ENCODE results near the gene VAX1.
A peak's percentile ranks its signal among the peaks of the same experiment; 100 is the strongest.
"Not testable (repeated sequence)": the region's sequence is repeated elsewhere in the genome, so short reads cannot be mapped to it uniquely, and the experiment has no call there.

VAX1 gene

DNA sequence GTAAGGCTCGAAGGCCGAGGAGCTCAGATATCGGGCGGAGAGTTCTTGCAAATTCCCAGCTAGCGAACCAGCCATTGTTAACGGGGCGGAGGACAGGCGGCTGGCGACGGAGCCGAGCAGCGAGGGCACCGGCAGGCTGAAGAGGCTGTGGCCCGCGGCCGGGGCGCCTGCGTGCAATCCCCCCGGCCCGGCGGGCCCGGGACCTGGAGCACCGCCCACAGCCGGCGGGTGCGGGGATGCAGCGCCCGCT is 4.1 kb downstream of the VAX1 start:
- no peaks in the 10 kb centered on the region for H3K9me3 ChIP-seq (ENCODE audit: insufficient read depth, low read length)
- peaks cover 99% of the 10 kb centered on the region for H3K27me3 ChIP-seq (ENCODE audit: insufficient read depth, insufficient read length)
- peaks cover 8% of the 10 kb centered on the region for H3K4me1 ChIP-seq (ENCODE audit: insufficient read depth, insufficient read length)
- no peaks in the 10 kb centered on the region for H3K36me3 ChIP-seq (ENCODE audit: insufficient read depth, insufficient read length, low read length)
- H3K9ac ChIP-seq (ENCODE audit: insufficient read length, low read depth), result no peak overlapping the region
- DNase-seq (ENCODE audit: low read depth, low spot score), result no peak
- no peak for TF ChIP-seq ZNF274 (IDR thresholded peaks at IDR 0.05; ENCODE audit: low read depth, low read length)
- TF ChIP-seq SUZ12 (IDR thresholded peaks at IDR 0.05; ENCODE audit: extremely low read depth, insufficient read depth, insufficient read length), result no peak
- no peak for TF ChIP-seq YY1 (IDR thresholded peaks at IDR 0.05; ENCODE audit: insufficient read depth, insufficient read length)
- H3K4me3 ChIP-seq (ENCODE audit: insufficient read length, low read depth), result no peak overlapping the region

DNA sequence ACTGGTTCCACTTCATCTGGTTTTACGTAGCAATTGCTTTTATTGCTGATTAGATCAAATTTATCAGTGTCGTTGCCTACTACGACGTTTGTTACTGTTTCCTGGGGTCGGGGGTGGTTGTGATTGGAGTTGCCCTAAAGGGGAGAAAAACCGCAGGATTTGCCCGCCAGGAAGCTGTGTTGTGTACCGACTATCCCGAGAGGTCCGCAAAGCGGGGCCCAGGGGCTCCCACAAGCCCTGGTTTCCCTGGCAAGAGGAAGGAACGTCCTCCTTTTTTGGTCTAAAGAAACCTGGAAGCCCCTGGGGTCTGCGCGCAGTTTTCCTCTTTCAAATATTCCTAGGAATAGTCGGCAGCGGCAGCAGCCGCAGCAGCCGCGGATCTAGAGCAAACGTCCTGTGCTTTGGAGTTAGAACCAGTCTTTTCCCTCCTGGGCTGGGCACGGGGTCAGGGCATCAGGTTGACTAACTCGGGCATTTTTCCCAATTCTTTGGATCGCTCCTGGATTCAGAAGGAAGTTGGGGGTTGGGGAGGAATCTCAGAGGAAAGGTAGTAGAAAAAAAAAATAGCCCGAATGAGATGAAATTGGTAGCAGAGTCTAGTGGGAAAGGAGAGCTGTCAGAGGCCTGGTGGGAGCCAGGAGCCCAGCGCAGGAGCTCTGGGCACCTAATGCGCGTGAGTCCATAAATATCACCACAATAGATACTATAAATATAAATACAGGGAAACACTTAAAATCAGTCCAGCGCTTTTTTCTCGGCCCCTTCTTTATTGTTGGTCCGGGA is 4.6 kb downstream of the VAX1 start:
- Histone ChIP-seq H3K27me3 (ENCODE audit: insufficient read depth, insufficient read length) (peaks cover 99% of the 10 kb centered on the region), H3K4me1 (ENCODE audit: insufficient read depth, insufficient read length) (peaks cover 8% of the 10 kb centered on the region), H3K9me3 (ENCODE audit: insufficient read depth, low read length) (no peaks in the 10 kb centered on the region), H3K9ac (ENCODE audit: insufficient read length, low read depth) (no peak overlapping the region), H3K36me3 (ENCODE audit: insufficient read depth, insufficient read length, low read length) (no peaks in the 10 kb centered on the region), H3K4me3 (ENCODE audit: insufficient read length, low read depth) (no peak overlapping the region)
- DNase-seq (ENCODE audit: low read depth, low spot score), result no peak
- no peak for TF ChIP-seq ZNF274 (IDR thresholded peaks at IDR 0.05; ENCODE audit: low read depth, low read length)
- TF ChIP-seq SUZ12 (IDR thresholded peaks at IDR 0.05; ENCODE audit: extremely low read depth, insufficient read depth, insufficient read length), result peak; percentile 76
- no peak for TF ChIP-seq YY1 (IDR thresholded peaks at IDR 0.05; ENCODE audit: insufficient read depth, insufficient read length)

- Histone ChIP-seq H3K9me3 (ENCODE audit: insufficient read depth, low read length) (no peaks in the 10 kb centered on the region), H3K9ac (ENCODE audit: insufficient read length, low read depth) (no peak overlapping the region), H3K36me3 (ENCODE audit: insufficient read depth, insufficient read length, low read length) (no peaks in the 10 kb centered on the region), H3K4me3 (ENCODE audit: insufficient read length, low read depth) (no peak overlapping the region), H3K4me1 (ENCODE audit: insufficient read depth, insufficient read length) (peaks cover 3% of the 10 kb centered on the region), H3K27me3 (ENCODE audit: insufficient read depth, insufficient read length) (peaks cover 99% of the 10 kb centered on the region)
- no peak for TF ChIP-seq ZNF274 (IDR thresholded peaks at IDR 0.05; ENCODE audit: low read depth, low read length)
- TF ChIP-seq SUZ12 (IDR thresholded peaks at IDR 0.05; ENCODE audit: extremely low read depth, insufficient read depth, insufficient read length), result peak; percentile 82
- no peak for DNase-seq (ENCODE audit: low read depth, low spot score)
Observed at GRCh38 chr10:117132751-117133231, 5.3 kb downstream of the VAX1 start.

GRCh38 chr10:117131376-117132327 is 6.4 kb downstream of the VAX1 start:
- no peaks in the 10 kb centered on the region for H3K36me3 ChIP-seq (ENCODE audit: insufficient read depth, insufficient read length, low read length)
- H3K9me3 ChIP-seq (ENCODE audit: insufficient read depth, low read length), result no peaks in the 10 kb centered on the region
- H3K27me3 ChIP-seq (ENCODE audit: insufficient read depth, insufficient read length), result peaks cover 99% of the 10 kb centered on the region
- DNase-seq (ENCODE audit: low read depth, low spot score), result no peak
- peaks cover 3% of the 10 kb centered on the region for H3K4me1 ChIP-seq (ENCODE audit: insufficient read depth, insufficient read length)
- H3K4me3 ChIP-seq (ENCODE audit: insufficient read length, low read depth), result peak overlapping the region; percentile 18
- no peak overlapping the region for H3K9ac ChIP-seq (ENCODE audit: insufficient read length, low read depth)
- no peak for TF ChIP-seq YY1 (IDR thresholded peaks at IDR 0.05; ENCODE audit: insufficient read depth, insufficient read length)
- TF ChIP-seq SUZ12 (IDR thresholded peaks at IDR 0.05; ENCODE audit: extremely low read depth, insufficient read depth, insufficient read length), result peak; percentile 67
- TF ChIP-seq ZNF274 (IDR thresholded peaks at IDR 0.05; ENCODE audit: low read depth, low read length), result no peak

- peaks cover 3% of the 10 kb centered on the region for H3K4me1 ChIP-seq (ENCODE audit: insufficient read depth, insufficient read length)
- H3K36me3 ChIP-seq (ENCODE audit: insufficient read depth, insufficient read length, low read length), result no peaks in the 10 kb centered on the region
- peaks cover 96% of the 10 kb centered on the region for H3K27me3 ChIP-seq (ENCODE audit: insufficient read depth, insufficient read length)
- no peak overlapping the region for H3K9ac ChIP-seq (ENCODE audit: insufficient read length, low read depth)
- peak overlapping the region; percentile 18 for H3K4me3 ChIP-seq (ENCODE audit: insufficient read length, low read depth)
- no peak for DNase-seq (ENCODE audit: low read depth, low spot score)
- TF ChIP-seq ZNF274 (IDR thresholded peaks at IDR 0.05; ENCODE audit: low read depth, low read length) (no peak), SUZ12 (IDR thresholded peaks at IDR 0.05; ENCODE audit: extremely low read depth, insufficient read depth, insufficient read length) (no peak), YY1 (IDR thresholded peaks at IDR 0.05; ENCODE audit: insufficient read depth, insufficient read length) (no peak)
- H3K9me3 ChIP-seq (ENCODE audit: insufficient read depth, low read length), result no peaks in the 10 kb centered on the region
Observed at GRCh38 chr10:117130862-117131375, 7.2 kb downstream of the VAX1 start.

GRCh38 chr10:117130346-117130745 is 7.7 kb downstream of the VAX1 start:
- H3K36me3 ChIP-seq (ENCODE audit: insufficient read depth, insufficient read length, low read length), result no peaks in the 10 kb centered on the region
- H3K9me3 ChIP-seq (ENCODE audit: insufficient read depth, low read length), result no peaks in the 10 kb centered on the region
- peaks cover 3% of the 10 kb centered on the region for H3K4me1 ChIP-seq (ENCODE audit: insufficient read depth, insufficient read length)
- TF ChIP-seq SUZ12 (IDR thresholded peaks at IDR 0.05; ENCODE audit: extremely low read depth, insufficient read depth, insufficient read length) (no peak), YY1 (IDR thresholded peaks at IDR 0.05; ENCODE audit: insufficient read depth, insufficient read length) (no peak), ZNF274 (IDR thresholded peaks at IDR 0.05; ENCODE audit: low read depth, low read length) (no peak)
- no peak overlapping the region for H3K4me3 ChIP-seq (ENCODE audit: insufficient read length, low read depth)
- peaks cover 96% of the 10 kb centered on the region for H3K27me3 ChIP-seq (ENCODE audit: insufficient read depth, insufficient read length)
- DNase-seq (ENCODE audit: low read depth, low spot score), result no peak
- H3K9ac ChIP-seq (ENCODE audit: insufficient read length, low read depth), result no peak overlapping the region

DNA sequence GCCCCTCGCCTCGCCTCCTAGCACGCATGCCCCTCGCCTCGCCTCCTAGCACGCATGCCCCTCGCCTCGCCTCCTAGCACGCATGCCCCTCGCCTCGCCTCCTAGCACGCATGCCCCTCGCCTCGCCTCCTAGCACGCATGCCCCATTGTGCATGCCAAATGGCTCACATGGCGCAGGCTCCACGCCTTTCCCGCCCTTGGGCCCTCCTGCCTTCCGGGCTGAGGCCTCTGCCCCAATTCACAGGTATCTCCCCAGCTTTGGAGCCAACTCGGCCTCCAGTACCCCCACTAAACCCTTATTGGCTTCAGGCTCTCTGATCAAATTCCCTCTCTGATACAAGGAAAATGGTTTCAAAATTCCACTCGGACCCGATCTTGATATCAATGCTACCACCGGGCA is 11.4 kb downstream of the VAX1 start:
- not testable (repeated sequence) for H3K4me1 ChIP-seq (ENCODE audit: insufficient read depth, insufficient read length); DNase-seq (ENCODE audit: low read depth, low spot score); H3K4me3 ChIP-seq (ENCODE audit: insufficient read length, low read depth); H3K9ac ChIP-seq (ENCODE audit: insufficient read length, low read depth); H3K36me3 ChIP-seq (ENCODE audit: insufficient read depth, insufficient read length, low read length); H3K9me3 ChIP-seq (ENCODE audit: insufficient read depth, low read length)
- peaks cover 67% of the 10 kb centered on the region for H3K27me3 ChIP-seq (ENCODE audit: insufficient read depth, insufficient read length)
